OCI-LY3 (cell line): Measurements from ENCODE around the gene AIDA.

ENCODE experiments used
- H2AFZ ChIP-seq: fragments of 200-600, 300-600 bp; shearing (Covaris generic); 2 replicates; pipeline ENCODE4 v1.6.0; 2014; ENCODE audit warnings: antibody characterized with exemption, low read depth, low read length
- H3K27ac ChIP-seq: fragments of 200-600, 300-600 bp; sonication (generic); 2 replicates; pipeline ENCODE4 v1.5.1; 2014; ENCODE audit warnings: mild to moderate bottlenecking, low read length, moderate library complexity, mixed read lengths
- H3K27me3 ChIP-seq: fragments of 200-600, 300-600 bp; sonication (generic); 2 replicates; pipeline ENCODE4 v1.6.1; 2014; ENCODE audit warnings: low read depth, low read length, mixed read lengths
- H3K36me3 ChIP-seq: fragments of 200-600, 300-600 bp; sonication (generic); replicated peaks from 2 replicates; pipeline ENCODE3; 2014; ENCODE audit warnings: low read depth, low read length, mixed read lengths
- H3K4me1 ChIP-seq: fragments of 300-600, 200-600 bp; sonication (generic); 2 replicates; pipeline ENCODE4 v1.6.1; 2014; ENCODE audit warnings: low read length, mixed read lengths
- H3K4me2 ChIP-seq: fragments of 200-600, 300-600 bp; sonication (generic); 2 replicates; pipeline ENCODE4 v1.6.1; 2014; ENCODE audit warnings: low read length, mixed read lengths
- H3K4me3 ChIP-seq: fragments of 300-600, 200-600 bp; sonication (generic); 2 replicates; pipeline ENCODE4 v1.5.1; 2014; ENCODE audit warnings: antibody characterized with exemption, mild to moderate bottlenecking, low read length, moderate library complexity
- H3K79me2 ChIP-seq: fragments of 300-600, 200-600 bp; shearing (Covaris generic); 2 replicates; pipeline ENCODE4 v1.6.1; 2014; ENCODE audit warnings: mild to moderate bottlenecking, low read length, mixed read lengths
- H3K9ac ChIP-seq: fragments of 300-600, 200-600 bp; shearing (Covaris generic); 2 replicates; pipeline ENCODE4 v1.6.0; 2014; ENCODE audit warnings: mild to moderate bottlenecking, low read length, moderate library complexity
- H3K9me3 ChIP-seq: fragments of 200-600, 300-600 bp; shearing (Covaris generic); 2 replicates; pipeline ENCODE4 v1.6.1; 2014; ENCODE audit warnings: low read length, mixed read lengths; ENCODE audit not compliant: insufficient read depth
- H4K20me1 ChIP-seq: fragments of 200-600, 300-600 bp; sonication (generic); 2 replicates; pipeline ENCODE4 v1.6.1; 2016; ENCODE audit warnings: low read length, mixed read lengths; ENCODE audit not compliant: insufficient read depth
- CTCF ChIP-seq: fragments of 200-600, 300-600 bp; sonication (generic); IDR thresholded peaks from 2 replicates; pipeline ENCODE4 v1.5.1; 2014; ENCODE audit warnings: antibody characterized with exemption, low read length, low read depth
- EZH2phosphoT487 ChIP-seq: fragments of 200-600 bp; shearing (Covaris generic); IDR thresholded peaks from 2 replicates; pipeline ENCODE4 v1.6.1; 2018; ENCODE audit warnings: antibody characterized with exemption, mixed run types, low read depth

Gene AIDA

GRCh38 chr1:222702210-222702609, 10.1 kb downstream of the AIDA start:
- Histone ChIP-seq H3K9me3 (peaks cover 5% of the 10 kb centered on the region; the same call in 1 of the 2 replicates), H3K27ac (no peak overlapping the region), H3K4me1 (no peaks in the 10 kb centered on the region), H3K4me3 (no peak overlapping the region), H3K4me2 (no peak overlapping the region), H4K20me1 (no peaks in the 10 kb centered on the region), H3K27me3 (no peaks in the 10 kb centered on the region), H3K79me2 (peaks cover 15% of the 10 kb centered on the region), H3K9ac (no peak overlapping the region), H3K36me3 (peaks cover 37% of the 10 kb centered on the region), H2AFZ (no peak overlapping the region)
- TF ChIP-seq CTCF: no peak

- Histone ChIP-seq H2AFZ (no peak overlapping the region), H3K9ac (no peak overlapping the region), H3K4me1 (no peaks in the 10 kb centered on the region), H3K4me3 (no peak overlapping the region), H3K9me3 (no peaks in the 10 kb centered on the region), H3K27ac (no peak overlapping the region), H3K27me3 (no peaks in the 10 kb centered on the region), H3K36me3 (peaks cover 20% of the 10 kb centered on the region), H4K20me1 (0 out of 2 replicates have a peak, but pooled peaks cover 4% of the 10 kb centered on the region), H3K79me2 (no peaks in the 10 kb centered on the region), H3K4me2 (no peak overlapping the region)
- TF ChIP-seq EZH2phosphoT487: no peak
- no peak for TF ChIP-seq CTCF
Observed at GRCh38 chr1:222697826-222698225, 14.5 kb downstream of the AIDA start.

GRCh38 chr1:222697203-222697602, 15.1 kb downstream of the AIDA start:
- Histone ChIP-seq H3K4me3 (no peak overlapping the region), H3K79me2 (no peaks in the 10 kb centered on the region), H3K27ac (no peak overlapping the region), H3K4me1 (no peaks in the 10 kb centered on the region), H3K36me3 (peaks cover 14% of the 10 kb centered on the region), H2AFZ (no peak overlapping the region), H4K20me1 (0 out of 2 replicates have a peak, but pooled peaks cover 4% of the 10 kb centered on the region), H3K4me2 (no peak overlapping the region), H3K9ac (no peak overlapping the region), H3K9me3 (no peaks in the 10 kb centered on the region), H3K27me3 (no peaks in the 10 kb centered on the region)
- TF ChIP-seq CTCF: no peak
- no peak for TF ChIP-seq EZH2phosphoT487

- Histone ChIP-seq H3K27me3 (no peaks in the 10 kb centered on the region), H3K27ac (no peak overlapping the region), H3K36me3 (peaks cover 12% of the 10 kb centered on the region), H3K9ac (no peak overlapping the region), H3K4me2 (no peak overlapping the region), H3K4me3 (no peak overlapping the region), H3K4me1 (no peaks in the 10 kb centered on the region), H3K9me3 (no peaks in the 10 kb centered on the region), H3K79me2 (no peaks in the 10 kb centered on the region), H4K20me1 (0 out of 2 replicates have a peak, but pooled peaks cover 4% of the 10 kb centered on the region), H2AFZ (no peak overlapping the region)
- TF ChIP-seq CTCF: no peak
- TF ChIP-seq EZH2phosphoT487: no peak
Observed at GRCh38 chr1:222696741-222697140, 15.6 kb downstream of the AIDA start.
